GM18951 (cell line): ENCODE data around the gene USP50.
"Not testable (repeated sequence)": the region's sequence is repeated elsewhere in the genome, so short reads cannot be mapped to it uniquely, and the experiment has no call there.

ENCODE experiments used
- POLR2A ChIP-seq: IDR thresholded peaks from 4 replicates; pipeline ENCODE4 v1.6.1; 2011; ENCODE audit warnings: mild to moderate bottlenecking; ENCODE audit not compliant: insufficient read length, insufficient read depth; ENCODE audit errors: extremely low read depth
- in situ Hi-C: fragments of 300-500 bp; cut with MboI; formaldehyde crosslinking; loops from one replicate; pipeline ENCODE4 v1.12.0; 2022; ENCODE audit warnings: low sequenced_read_pairs, mixed read lengths, inconsistent platforms; ENCODE audit not compliant: unreplicated experiment

USP50 gene

GRCh38 chr15:50543556-50543955, 2.9 kb downstream of the USP50 start:
- in situ Hi-C loops: no loop called here
- TF ChIP-seq POLR2A: no peak

- no peak for TF ChIP-seq POLR2A
- in situ Hi-C loops: no loop called here
Observed at GRCh38 chr15:50542887-50543210, 3.6 kb downstream of the USP50 start.

GRCh38 chr15:50531766-50532165, 14.7 kb downstream of the USP50 start:
- in situ Hi-C loops: no loop called here
- TF ChIP-seq POLR2A: no peak

GRCh38 chr15:50531163-50531562, 15.3 kb downstream of the USP50 start:
- no peak for TF ChIP-seq POLR2A
- in situ Hi-C loops: no loop called here

- in situ Hi-C loops: no loop called here
- TF ChIP-seq POLR2A: no peak
Observed at GRCh38 chr15:50523851-50524251, 22.6 kb downstream of the USP50 start.

- no peak for TF ChIP-seq POLR2A
- in situ Hi-C loops: no loop called here
Observed at GRCh38 chr15:50519740-50520425, 26.6 kb downstream of the USP50 start.

- TF ChIP-seq POLR2A: no peak
- in situ Hi-C loops: no loop called here
Observed at GRCh38 chr15:50513001-50513400, 33.5 kb downstream of the USP50 start.

GRCh38 chr15:50506121-50506520, 40.3 kb downstream of the USP50 start:
- no peak for TF ChIP-seq POLR2A

GRCh38 chr15:50505656-50506055, 40.8 kb downstream of the USP50 start:
- in situ Hi-C loops: not testable (repeated sequence)

More at GRCh38 chr15:50506121-50506520, 40.3 kb downstream of the USP50 start:
- in situ Hi-C loops: no loop called here

GRCh38 chr15:50503144-50503543, 43.3 kb downstream of the USP50 start:
- in situ Hi-C loops: no loop called here
- TF ChIP-seq POLR2A: no peak

- no peak for TF ChIP-seq POLR2A
- in situ Hi-C loops: no loop called here
Observed at GRCh38 chr15:50501815-50502214, 44.7 kb downstream of the USP50 start.

GRCh38 chr15:50500352-50500751, 46.1 kb downstream of the USP50 start:
- no peak for TF ChIP-seq POLR2A
- in situ Hi-C loops: no loop called here

- in situ Hi-C loops: no loop called here
- no peak for TF ChIP-seq POLR2A
Observed at GRCh38 chr15:50496692-50497091, 49.8 kb downstream of the USP50 start.

- in situ Hi-C loops: not testable (repeated sequence)
Observed at GRCh38 chr15:50494547-50494946, 51.9 kb downstream of the USP50 start.

GRCh38 chr15:50493625-50494024, 52.8 kb downstream of the USP50 start:
- in situ Hi-C loops: no loop called here
- no peak for TF ChIP-seq POLR2A
